Measurements from ENCODE around the gene D2HGDH. TPM values are rescaled to one million over a fixed set of nuclear protein-coding genes. Genes with fewer than 3 reads are reported as not detected.

Gene D2HGDH
- total RNA-seq, 1 donor from 2014 or later, result 21.1 TPM

DNA sequence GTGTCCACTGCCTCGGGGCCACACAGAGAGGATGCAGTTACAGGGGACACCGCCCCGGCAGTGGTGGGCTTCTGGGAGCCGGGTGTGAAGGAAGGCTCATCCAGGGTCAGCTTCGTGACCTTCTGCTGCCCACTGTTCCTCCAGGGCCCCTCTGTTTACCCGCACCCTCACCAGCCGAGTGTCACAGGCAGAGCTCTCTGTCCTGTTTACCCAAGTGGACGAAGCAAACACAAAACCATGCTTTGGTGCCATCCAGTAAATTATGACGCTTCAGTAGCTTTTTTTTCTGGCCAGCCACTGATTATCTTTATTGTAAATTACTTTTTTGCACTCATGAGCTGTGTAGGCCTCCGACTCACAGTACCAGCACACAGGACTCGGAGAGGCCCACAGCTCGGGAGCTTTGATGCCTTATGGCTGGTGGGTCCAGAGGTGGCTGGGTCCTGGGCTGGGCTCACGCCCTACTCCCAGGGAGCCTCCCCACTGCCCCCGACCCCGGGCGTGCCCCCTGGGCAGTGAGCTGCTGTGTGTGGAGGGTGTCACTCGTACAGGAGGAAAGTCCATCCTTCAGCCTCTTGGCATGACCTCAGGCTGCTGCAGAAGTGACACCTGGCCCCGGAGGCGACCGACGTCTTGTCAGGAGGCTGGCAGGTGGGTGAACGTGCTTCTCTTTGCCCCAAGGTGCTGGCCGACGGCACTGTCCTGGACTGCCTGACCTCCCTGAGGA, 9.8 kb downstream of the D2HGDH start:
- H3K36me3 ChIP-seq, result peaks cover 0 to 41% of the 10 kb centered on the region in 2 donors
- no peak for DNase-seq (ENCODE audit: extremely low spot score in 2 of 2)
- H3K4me3 ChIP-seq, result no peak overlapping the region
- H3K27ac ChIP-seq, result no peak overlapping the region
- intact Hi-C loops (cut with DNase I), result loop anchor here (10.0 kb wide), 1 partner anchor 131 kb away; no protein-coding TSS in a partner anchor
- H3K9me3 ChIP-seq, result no peaks in the 10 kb centered on the region
- H3K4me1 ChIP-seq, result no peaks in the 10 kb centered on the region
- H3K27me3 ChIP-seq, result no peaks in the 10 kb centered on the region
- TF ChIP-seq POLR2A (IDR thresholded peaks at IDR 0.05), result no peak
- TF ChIP-seq POLR2AphosphoS5 (IDR thresholded peaks at IDR 0.05; ENCODE audit: insufficient read depth in 1 of 2, low read depth in 1 of 2), result no peak
- TF ChIP-seq, protein P1, sequence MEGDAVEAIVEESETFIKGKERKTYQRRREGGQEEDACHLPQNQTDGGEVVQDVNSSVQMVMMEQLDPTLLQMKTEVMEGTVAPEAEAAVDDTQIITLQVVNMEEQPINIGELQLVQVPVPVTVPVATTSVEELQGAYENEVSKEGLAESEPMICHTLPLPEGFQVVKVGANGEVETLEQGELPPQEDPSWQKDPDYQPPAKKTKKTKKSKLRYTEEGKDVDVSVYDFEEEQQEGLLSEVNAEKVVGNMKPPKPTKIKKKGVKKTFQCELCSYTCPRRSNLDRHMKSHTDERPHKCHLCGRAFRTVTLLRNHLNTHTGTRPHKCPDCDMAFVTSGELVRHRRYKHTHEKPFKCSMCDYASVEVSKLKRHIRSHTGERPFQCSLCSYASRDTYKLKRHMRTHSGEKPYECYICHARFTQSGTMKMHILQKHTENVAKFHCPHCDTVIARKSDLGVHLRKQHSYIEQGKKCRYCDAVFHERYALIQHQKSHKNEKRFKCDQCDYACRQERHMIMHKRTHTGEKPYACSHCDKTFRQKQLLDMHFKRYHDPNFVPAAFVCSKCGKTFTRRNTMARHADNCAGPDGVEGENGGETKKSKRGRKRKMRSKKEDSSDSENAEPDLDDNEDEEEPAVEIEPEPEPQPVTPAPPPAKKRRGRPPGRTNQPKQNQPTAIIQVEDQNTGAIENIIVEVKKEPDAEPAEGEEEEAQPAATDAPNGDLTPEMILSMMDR (IDR thresholded peaks at IDR 0.05), result no peak

DNA sequence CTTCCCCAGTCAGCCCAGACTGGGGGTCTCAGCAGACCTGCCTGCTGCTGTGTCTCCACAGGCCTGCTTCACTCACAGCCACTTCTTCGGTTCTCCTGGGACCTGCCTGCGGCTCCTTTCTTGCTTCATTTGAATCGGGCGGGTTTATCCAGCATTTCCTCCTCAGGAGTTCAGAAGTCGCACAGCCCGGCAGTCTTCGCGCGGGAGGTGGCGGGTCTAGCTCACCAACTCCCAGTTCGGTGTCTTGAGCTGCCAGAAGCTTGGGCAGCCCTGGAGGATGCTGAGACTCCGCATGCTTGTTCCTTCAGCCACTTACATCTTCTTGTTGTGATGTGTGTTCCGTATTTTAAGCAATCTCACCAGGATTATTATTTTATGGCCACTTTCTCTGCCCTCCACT, 10.8 kb downstream of the D2HGDH start:
- no peak for DNase-seq (ENCODE audit: extremely low spot score in 2 of 2)
- Histone ChIP-seq H3K36me3 (peaks cover 0 to 46% of the 10 kb centered on the region in 2 donors), H3K27ac (no peak overlapping the region), H3K4me1 (no peaks in the 10 kb centered on the region), H3K4me3 (no peak overlapping the region), H3K9me3 (no peaks in the 10 kb centered on the region), H3K27me3 (no peaks in the 10 kb centered on the region)
- intact Hi-C loops (cut with DNase I), result loop anchor here (10.0 kb wide), 1 partner anchor 130 kb away; no protein-coding TSS in a partner anchor
- TF ChIP-seq POLR2AphosphoS5 (IDR thresholded peaks at IDR 0.05; ENCODE audit: insufficient read depth in 1 of 2, low read depth in 1 of 2) (no peak), POLR2A (IDR thresholded peaks at IDR 0.05) (no peak)
- TF ChIP-seq, protein P1 (IDR thresholded peaks at IDR 0.05), result no peak

DNA sequence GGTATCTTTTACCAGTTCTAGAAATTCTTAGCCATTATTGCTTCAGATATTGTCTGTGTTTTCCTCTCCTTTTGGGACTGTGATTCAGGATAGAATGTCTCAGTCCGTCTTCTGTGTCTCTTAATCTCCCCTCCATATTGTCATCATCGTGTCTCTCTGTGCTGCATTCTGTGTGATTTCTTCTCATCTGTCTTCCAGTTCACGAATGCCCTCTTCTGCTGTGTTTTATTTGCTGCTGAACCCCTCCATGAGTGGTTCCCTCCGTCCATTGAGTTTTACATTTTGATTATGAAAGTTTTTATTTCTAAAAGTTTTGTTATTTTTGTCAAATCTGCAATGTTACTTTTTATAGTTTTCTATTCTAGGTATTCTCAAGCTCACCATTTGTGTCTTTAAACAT, 11.7 kb downstream of the D2HGDH start:
- Histone ChIP-seq H3K9me3 (no peaks in the 10 kb centered on the region), H3K27me3 (no peaks in the 10 kb centered on the region), H3K4me1 (no peaks in the 10 kb centered on the region), H3K27ac (no peak overlapping the region), H3K36me3 (peaks cover 0 to 46% of the 10 kb centered on the region in 2 donors), H3K4me3 (no peak overlapping the region)
- intact Hi-C loops (cut with DNase I), result loop anchor here (10.0 kb wide), 1 partner anchor 129 kb away; no protein-coding TSS in a partner anchor
- DNase-seq (ENCODE audit: extremely low spot score in 2 of 2), result no peak
- TF ChIP-seq, protein P1 (IDR thresholded peaks at IDR 0.05), result no peak
- TF ChIP-seq POLR2A (IDR thresholded peaks at IDR 0.05), result no peak
- TF ChIP-seq POLR2AphosphoS5 (IDR thresholded peaks at IDR 0.05; ENCODE audit: insufficient read depth in 1 of 2, low read depth in 1 of 2), result no peak

DNA sequence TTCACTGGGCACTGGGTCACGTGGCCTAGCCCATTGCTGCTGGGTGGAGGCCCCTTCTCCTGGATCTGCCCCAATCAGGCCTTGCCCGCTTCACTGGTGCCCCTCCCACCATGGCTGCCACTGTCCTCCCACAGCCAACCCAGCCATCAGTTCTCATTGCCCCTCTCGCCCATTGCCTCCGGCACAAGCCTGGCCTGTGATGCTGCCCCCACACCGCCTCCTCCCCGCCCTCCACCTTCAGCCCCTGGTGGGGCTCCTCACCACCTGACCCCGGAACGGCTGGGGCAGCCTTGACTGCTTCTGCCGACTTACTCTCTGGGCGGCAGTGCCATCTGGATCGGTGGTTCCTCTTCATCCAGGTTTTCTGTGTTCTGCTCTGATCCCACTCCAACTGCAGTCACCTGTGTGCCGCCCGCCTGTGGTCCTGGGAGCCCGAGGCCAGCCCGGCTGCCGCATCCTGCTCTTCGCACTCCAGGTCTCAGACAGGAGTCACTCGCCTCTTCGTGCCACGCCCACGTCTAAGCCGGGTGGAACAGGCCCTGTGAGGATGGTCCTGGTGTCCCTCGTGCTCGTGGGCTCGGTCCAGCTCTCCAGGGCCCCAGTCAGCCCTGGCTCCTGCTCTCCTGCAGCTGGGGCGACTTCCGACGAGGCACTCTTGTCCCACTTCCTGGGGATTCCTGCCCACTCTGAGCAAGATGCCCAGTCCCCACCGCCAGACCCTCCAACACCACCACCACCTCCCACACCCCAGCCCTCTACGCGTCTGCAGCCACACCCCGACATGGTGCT, 14.2 kb downstream of the D2HGDH start:
- no peaks in the 10 kb centered on the region for H3K9me3 ChIP-seq
- intact Hi-C loops (cut with DNase I), result loop anchor here (10.0 kb wide), 1 partner anchor 126 kb away; no protein-coding TSS in a partner anchor
- no peaks in the 10 kb centered on the region for H3K4me1 ChIP-seq
- H3K4me3 ChIP-seq, result no peak overlapping the region
- no peaks in the 10 kb centered on the region for H3K27me3 ChIP-seq
- DNase-seq (ENCODE audit: extremely low spot score in 2 of 2), result no peak
- peaks cover 0 to 54% of the 10 kb centered on the region in 2 donors for H3K36me3 ChIP-seq
- H3K27ac ChIP-seq, result no peak overlapping the region
- TF ChIP-seq, protein P1 (IDR thresholded peaks at IDR 0.05), result no peak
- no peak for TF ChIP-seq POLR2AphosphoS5 (IDR thresholded peaks at IDR 0.05; ENCODE audit: insufficient read depth in 1 of 2, low read depth in 1 of 2)
- TF ChIP-seq POLR2A (IDR thresholded peaks at IDR 0.05), result no peak

Data from vagina (tissue), 2 donors.